ENCODE data around the gene SLC4A11. TPM values are rescaled to one million over a fixed set of nuclear protein-coding genes. Genes with fewer than 3 reads are reported as not detected.

Gene SLC4A11
- total RNA-seq, 1 experiment from 2014 or later = 26.8 TPM

DNA sequence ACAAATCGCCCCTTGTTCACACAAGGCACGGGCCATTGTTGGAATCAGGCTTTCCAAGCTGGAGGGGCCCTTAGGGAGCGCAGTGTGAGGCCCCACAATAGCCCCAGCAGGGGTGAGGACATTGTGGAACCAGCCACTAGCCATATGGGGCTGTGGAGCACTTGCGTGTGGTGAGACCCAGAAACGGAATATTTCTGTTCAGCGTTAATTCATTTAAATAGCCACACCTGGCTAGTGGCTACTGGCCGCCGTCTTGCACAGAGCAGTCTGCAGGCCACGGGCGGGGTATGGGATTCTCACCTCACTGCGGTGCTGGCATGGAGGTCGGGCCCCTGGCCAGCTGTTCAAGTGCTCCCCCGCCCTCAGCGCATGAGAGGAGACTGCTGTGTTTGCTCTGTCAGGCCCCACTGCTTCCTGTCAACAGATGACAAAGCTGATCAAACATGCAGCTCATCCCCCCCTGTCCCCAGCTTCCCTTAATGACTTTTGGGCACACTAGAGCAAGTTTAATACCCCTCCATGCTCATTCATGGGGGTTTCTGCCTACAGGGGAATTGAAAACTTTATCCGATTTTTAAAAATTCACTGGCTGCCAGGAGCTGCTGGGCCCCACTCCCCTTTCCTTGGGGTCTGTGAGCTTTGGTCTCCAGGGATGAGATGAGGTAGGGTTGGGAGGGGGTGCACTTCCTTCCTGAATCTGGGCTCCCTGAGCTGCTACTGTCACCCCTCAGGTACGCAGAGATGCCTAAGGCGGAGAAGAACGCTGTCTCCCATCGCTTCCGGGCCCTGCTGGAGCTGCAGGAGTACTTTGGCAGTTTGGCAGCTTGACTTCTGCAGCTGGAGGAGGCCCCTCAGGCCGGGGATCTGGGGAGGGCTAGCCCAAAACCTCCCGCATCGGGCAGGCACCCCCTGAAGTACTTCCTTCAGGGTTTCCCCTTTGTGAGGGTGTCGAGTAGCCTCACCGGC, 16.1 kb downstream of the SLC4A11 start:
- intact Hi-C loops (cut with micrococcal nuclease) = no loop called here
- no peaks in the 10 kb centered on the region for H3K9me3 ChIP-seq (ENCODE audit: low read length)
- H2AFZ ChIP-seq (ENCODE audit: low read length) = no peak overlapping the region
- CTCF ChIA-PET = interaction anchor here (0.5 to 1.4 kb wide), 5 partner anchors 15 to 307 kb away, joined by 3 to 6 read pairs (median 3); no protein-coding TSS in a partner anchor
- H3K27me3 ChIP-seq (ENCODE audit: low read length) = no peaks in the 10 kb centered on the region
- H3K27ac ChIP-seq (ENCODE audit: low read length) = peak overlapping the region; percentile 83
- TSS peak; percentile 6 for BruUV-seq (replicated peaks)
- POLR2A ChIA-PET (ENCODE audit: unreplicated experiment) = interaction anchor here (0.7 to 2.7 kb wide), 3 partner anchors 16 to 186 kb away, joined by 6 to 18 read pairs (median 9); partner anchors contain the start of gene SLC4A11
- H3K4me3 ChIP-seq (ENCODE audit: low read length) = peak overlapping the region; percentile 49
- H3K36me3 ChIP-seq (ENCODE audit: low read depth, low read length) = peaks cover 15% of the 10 kb centered on the region; the same call in 1 of the 2 replicates
- H3K4me2 ChIP-seq (ENCODE audit: low read length) = peak overlapping the region; percentile 80
- TF ChIP-seq EZH2 (IDR thresholded peaks at IDR 0.05; ENCODE audit: low read length, unreplicated experiment) (no peak), EZH2phosphoT487 (IDR thresholded peaks at IDR 0.05; ENCODE audit: borderline replicate concordance, low read length) (peak; percentile 81)
- H3K9me2 ChIP-seq (replicated peaks; ENCODE audit: low read length) = no peaks in the 10 kb centered on the region
- DNase-seq (peak; percentile 97), ATAC-seq (peak; percentile 60)
- no peaks in the 10 kb centered on the region for H3K79me2 ChIP-seq (ENCODE audit: low read length)
- H3K9ac ChIP-seq (ENCODE audit: low read length) = peak overlapping the region; percentile 49
- no peaks in the 10 kb centered on the region for H4K20me1 ChIP-seq (ENCODE audit: low read length)
- H3K4me1 ChIP-seq (ENCODE audit: insufficient read depth, low read length) = peaks cover 57% of the 10 kb centered on the region
- H3F3A ChIP-seq (ENCODE audit: low read length, unreplicated experiment) = peaks cover 5% of the 10 kb centered on the region

DNA sequence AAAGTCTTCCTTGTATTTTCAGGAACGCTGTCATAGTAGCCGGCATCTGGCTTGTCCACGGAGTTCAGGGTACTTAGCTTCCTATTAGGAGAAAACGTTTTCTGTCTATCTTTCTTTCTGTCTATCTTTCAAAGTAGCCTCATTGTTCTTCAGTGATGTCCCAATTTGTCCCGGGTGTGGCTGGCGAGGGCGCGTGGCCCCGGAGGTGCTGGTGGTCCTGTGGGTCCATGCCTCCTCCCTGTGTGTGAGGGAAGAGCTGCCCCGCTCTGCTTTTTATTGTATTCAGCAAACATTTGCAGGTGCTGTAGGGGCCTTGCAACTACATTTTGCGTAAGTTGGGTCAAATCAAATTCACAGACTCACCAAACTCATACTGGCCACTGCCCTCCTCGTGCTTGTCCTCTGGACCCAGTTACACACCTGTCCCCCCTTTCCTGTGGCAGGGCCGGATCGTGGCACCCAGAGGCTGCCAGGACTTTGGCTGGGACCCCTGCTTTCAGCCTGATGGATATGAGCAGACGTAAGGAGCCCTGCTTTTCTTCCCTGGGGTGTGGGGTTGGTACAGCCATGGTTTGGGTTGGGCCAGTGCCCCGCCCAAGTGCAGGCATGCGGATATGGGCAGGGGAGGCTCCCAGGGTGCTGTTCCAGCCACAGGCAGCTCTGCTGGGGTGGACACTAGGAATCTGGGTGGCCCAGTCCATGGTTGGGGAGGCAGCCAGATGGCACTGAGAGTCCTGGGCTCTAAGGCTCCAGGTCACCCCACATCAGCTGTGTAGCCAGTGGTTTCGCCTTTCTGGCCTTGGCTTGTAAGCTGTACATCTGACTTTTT, 17.4 kb downstream of the SLC4A11 start:
- H3K27ac ChIP-seq (ENCODE audit: low read length) = peak overlapping the region; percentile 83
- TF ChIP-seq, protein P1, sequence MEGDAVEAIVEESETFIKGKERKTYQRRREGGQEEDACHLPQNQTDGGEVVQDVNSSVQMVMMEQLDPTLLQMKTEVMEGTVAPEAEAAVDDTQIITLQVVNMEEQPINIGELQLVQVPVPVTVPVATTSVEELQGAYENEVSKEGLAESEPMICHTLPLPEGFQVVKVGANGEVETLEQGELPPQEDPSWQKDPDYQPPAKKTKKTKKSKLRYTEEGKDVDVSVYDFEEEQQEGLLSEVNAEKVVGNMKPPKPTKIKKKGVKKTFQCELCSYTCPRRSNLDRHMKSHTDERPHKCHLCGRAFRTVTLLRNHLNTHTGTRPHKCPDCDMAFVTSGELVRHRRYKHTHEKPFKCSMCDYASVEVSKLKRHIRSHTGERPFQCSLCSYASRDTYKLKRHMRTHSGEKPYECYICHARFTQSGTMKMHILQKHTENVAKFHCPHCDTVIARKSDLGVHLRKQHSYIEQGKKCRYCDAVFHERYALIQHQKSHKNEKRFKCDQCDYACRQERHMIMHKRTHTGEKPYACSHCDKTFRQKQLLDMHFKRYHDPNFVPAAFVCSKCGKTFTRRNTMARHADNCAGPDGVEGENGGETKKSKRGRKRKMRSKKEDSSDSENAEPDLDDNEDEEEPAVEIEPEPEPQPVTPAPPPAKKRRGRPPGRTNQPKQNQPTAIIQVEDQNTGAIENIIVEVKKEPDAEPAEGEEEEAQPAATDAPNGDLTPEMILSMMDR (conservative IDR thresholded peaks at IDR 0.05; ENCODE audit: low read depth, low read length) = no peak
- no peak for TF ChIP-seq EZH2 (IDR thresholded peaks at IDR 0.05; ENCODE audit: low read length, unreplicated experiment)
- TF ChIP-seq EZH2phosphoT487 (IDR thresholded peaks at IDR 0.05; ENCODE audit: borderline replicate concordance, low read length) = no peak
- no peaks in the 10 kb centered on the region for H3K27me3 ChIP-seq (ENCODE audit: low read length)
- DNase-seq (peak; percentile 74), ATAC-seq (peak; percentile 39)
- H2AFZ ChIP-seq (ENCODE audit: low read length) = peak overlapping the region; percentile 39; the same call in 1 of the 2 replicates
- peaks cover 7% of the 10 kb centered on the region; the same call in 1 of the 2 replicates for H3K36me3 ChIP-seq (ENCODE audit: low read depth, low read length)
- H3K4me2 ChIP-seq (ENCODE audit: low read length) = peak overlapping the region; percentile 80
- H3K79me2 ChIP-seq (ENCODE audit: low read length) = no peaks in the 10 kb centered on the region
- peaks cover 57% of the 10 kb centered on the region for H3K4me1 ChIP-seq (ENCODE audit: insufficient read depth, low read length)
- no peaks in the 10 kb centered on the region for H3K9me3 ChIP-seq (ENCODE audit: low read length)
- CTCF ChIA-PET = interaction anchor here (0.5 to 1.4 kb wide), 5 partner anchors 13 to 95 kb away, joined by 3 to 10 read pairs (median 4); no protein-coding TSS in a partner anchor
- H3K9me2 ChIP-seq (replicated peaks; ENCODE audit: low read length) = no peaks in the 10 kb centered on the region
- POLR2A ChIA-PET (ENCODE audit: unreplicated experiment) = interaction anchor here (2.7 kb wide), 1 partner anchor 18 kb away, joined by 18 read pairs; the partner anchor contains the start of gene SLC4A11
- intact Hi-C loops (cut with micrococcal nuclease) = no loop called here
- no peaks in the 10 kb centered on the region for H4K20me1 ChIP-seq (ENCODE audit: low read length)
- H3K4me3 ChIP-seq (ENCODE audit: low read length) = 0 out of 2 replicates have a peak overlapping the region, but pooled peaks have one; percentile 4
- BruUV-seq (replicated peaks) = TSS peak; percentile 45
- peak overlapping the region; percentile 48 for H3K9ac ChIP-seq (ENCODE audit: low read length)
- peaks cover 10% of the 10 kb centered on the region for H3F3A ChIP-seq (ENCODE audit: low read length, unreplicated experiment)
